ENCODE data around the gene ODAPH.
A peak's percentile ranks its signal among the peaks of the same experiment; 100 is the strongest.

Gene ODAPH

DNA sequence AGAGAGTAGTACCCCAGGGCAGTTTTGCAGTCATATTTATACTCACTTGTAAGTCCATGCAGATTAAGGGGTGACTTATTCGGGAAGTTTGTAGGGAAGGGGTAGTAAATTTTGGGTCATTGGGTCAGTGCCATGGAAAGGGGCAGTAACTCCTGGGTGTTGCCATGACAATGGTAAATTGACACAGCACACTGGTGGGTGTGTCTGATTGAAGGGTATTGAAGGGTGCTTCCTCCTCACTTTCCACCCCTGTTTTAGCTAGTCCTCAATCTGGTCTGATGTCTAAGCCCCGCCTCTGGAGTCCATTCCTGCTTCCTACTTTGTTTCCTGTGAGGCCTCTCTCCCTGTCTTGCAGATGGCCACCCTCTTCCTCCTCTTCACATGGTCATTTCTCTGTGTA, 11.9 kb downstream of the ODAPH start:
- no peaks in the 10 kb centered on the region for H3K36me3 ChIP-seq (ENCODE audit: insufficient read depth)
- H3K27me3 ChIP-seq (ENCODE audit: insufficient read depth, low read depth), result no peaks in the 10 kb centered on the region
- H3K4me3 ChIP-seq (IDR thresholded peaks at IDR 0.05; ENCODE audit: insufficient read depth, low read depth, low read length), result no peak overlapping the region
- no peak overlapping the region for H3K9ac ChIP-seq
- H4K20me1 ChIP-seq (ENCODE audit: insufficient read depth), result no peaks in the 10 kb centered on the region
- TF ChIP-seq, protein P1, sequence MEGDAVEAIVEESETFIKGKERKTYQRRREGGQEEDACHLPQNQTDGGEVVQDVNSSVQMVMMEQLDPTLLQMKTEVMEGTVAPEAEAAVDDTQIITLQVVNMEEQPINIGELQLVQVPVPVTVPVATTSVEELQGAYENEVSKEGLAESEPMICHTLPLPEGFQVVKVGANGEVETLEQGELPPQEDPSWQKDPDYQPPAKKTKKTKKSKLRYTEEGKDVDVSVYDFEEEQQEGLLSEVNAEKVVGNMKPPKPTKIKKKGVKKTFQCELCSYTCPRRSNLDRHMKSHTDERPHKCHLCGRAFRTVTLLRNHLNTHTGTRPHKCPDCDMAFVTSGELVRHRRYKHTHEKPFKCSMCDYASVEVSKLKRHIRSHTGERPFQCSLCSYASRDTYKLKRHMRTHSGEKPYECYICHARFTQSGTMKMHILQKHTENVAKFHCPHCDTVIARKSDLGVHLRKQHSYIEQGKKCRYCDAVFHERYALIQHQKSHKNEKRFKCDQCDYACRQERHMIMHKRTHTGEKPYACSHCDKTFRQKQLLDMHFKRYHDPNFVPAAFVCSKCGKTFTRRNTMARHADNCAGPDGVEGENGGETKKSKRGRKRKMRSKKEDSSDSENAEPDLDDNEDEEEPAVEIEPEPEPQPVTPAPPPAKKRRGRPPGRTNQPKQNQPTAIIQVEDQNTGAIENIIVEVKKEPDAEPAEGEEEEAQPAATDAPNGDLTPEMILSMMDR (conservative IDR thresholded peaks at IDR 0.05; ENCODE audit: low read depth, low read length), result no peak
- H3K4me2 ChIP-seq, result no peak overlapping the region
- no peak overlapping the region for H3K27ac ChIP-seq
- H3K4me1 ChIP-seq (ENCODE audit: low read depth, poor library complexity, severe bottlenecking), result peaks cover 8% of the 10 kb centered on the region
- H3K79me2 ChIP-seq (ENCODE audit: insufficient read depth, low read depth), result no peaks in the 10 kb centered on the region
- H2AFZ ChIP-seq (ENCODE audit: low read depth), result no peak overlapping the region

DNA sequence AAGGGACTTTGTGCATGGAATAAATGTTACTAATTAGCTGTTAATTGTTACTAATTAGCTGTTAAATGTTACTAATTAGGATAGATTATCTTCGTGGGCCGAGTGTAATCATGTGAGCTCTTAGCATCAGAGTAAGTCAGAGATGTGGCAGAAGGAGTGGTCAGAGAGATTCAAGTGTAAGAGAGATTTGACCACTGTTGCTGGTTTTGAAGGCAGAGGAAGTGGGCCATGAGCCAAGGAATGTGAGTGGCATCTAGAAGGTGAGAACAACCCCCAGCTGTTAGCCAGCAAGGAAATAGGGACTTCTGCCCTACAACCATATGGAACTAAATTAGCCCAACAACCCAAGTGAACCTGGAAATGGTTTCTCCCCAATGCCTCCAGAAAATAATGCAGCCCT, 28.2 kb downstream of the ODAPH start:
- no peak overlapping the region for H3K9ac ChIP-seq
- no peaks in the 10 kb centered on the region for H3K79me2 ChIP-seq (ENCODE audit: insufficient read depth, low read depth)
- no peak overlapping the region for H3K4me2 ChIP-seq
- no peak overlapping the region for H3K27ac ChIP-seq
- H4K20me1 ChIP-seq (ENCODE audit: insufficient read depth), result no peaks in the 10 kb centered on the region
- no peaks in the 10 kb centered on the region for H3K27me3 ChIP-seq (ENCODE audit: insufficient read depth, low read depth)
- peaks cover 15% of the 10 kb centered on the region for H3K4me1 ChIP-seq (ENCODE audit: low read depth, poor library complexity, severe bottlenecking)
- TF ChIP-seq, protein P1 (conservative IDR thresholded peaks at IDR 0.05; ENCODE audit: low read depth, low read length), result no peak
- no peak overlapping the region for H3K4me3 ChIP-seq (IDR thresholded peaks at IDR 0.05; ENCODE audit: insufficient read depth, low read depth, low read length)
- no peaks in the 10 kb centered on the region for H3K36me3 ChIP-seq (ENCODE audit: insufficient read depth)
- no peak overlapping the region for H2AFZ ChIP-seq (ENCODE audit: low read depth)

DNA sequence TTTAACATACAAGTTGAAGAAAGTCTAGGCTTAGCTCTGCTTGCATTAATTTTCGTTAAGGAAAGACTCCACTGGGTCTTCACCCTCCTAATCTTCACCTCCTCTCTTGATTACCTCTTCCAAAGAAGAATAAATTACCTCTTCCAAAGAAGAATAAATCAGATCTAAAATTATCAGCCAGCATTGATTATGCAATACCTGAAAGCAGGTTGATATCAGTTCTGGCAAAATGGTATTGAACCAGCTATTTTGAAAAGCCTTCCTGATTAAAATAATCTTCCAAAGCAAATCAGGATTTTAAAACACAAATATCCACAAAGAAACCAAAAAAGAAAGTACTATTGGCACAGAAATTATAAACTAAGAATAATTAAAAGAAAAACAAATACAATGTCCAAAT, 37.5 kb downstream of the ODAPH start:
- H3K36me3 ChIP-seq (ENCODE audit: insufficient read depth), result no peaks in the 10 kb centered on the region
- no peak overlapping the region for H3K27ac ChIP-seq
- H4K20me1 ChIP-seq (ENCODE audit: insufficient read depth), result no peaks in the 10 kb centered on the region
- no peak overlapping the region for H2AFZ ChIP-seq (ENCODE audit: low read depth)
- no peak overlapping the region for H3K4me2 ChIP-seq
- TF ChIP-seq, protein P1 (conservative IDR thresholded peaks at IDR 0.05; ENCODE audit: low read depth, low read length), result no peak
- H3K4me3 ChIP-seq (IDR thresholded peaks at IDR 0.05; ENCODE audit: insufficient read depth, low read depth, low read length), result no peak overlapping the region
- peaks cover 52% of the 10 kb centered on the region for H3K4me1 ChIP-seq (ENCODE audit: low read depth, poor library complexity, severe bottlenecking)
- no peaks in the 10 kb centered on the region for H3K79me2 ChIP-seq (ENCODE audit: insufficient read depth, low read depth)
- H3K27me3 ChIP-seq (ENCODE audit: insufficient read depth, low read depth), result no peaks in the 10 kb centered on the region
- no peak overlapping the region for H3K9ac ChIP-seq

DNA sequence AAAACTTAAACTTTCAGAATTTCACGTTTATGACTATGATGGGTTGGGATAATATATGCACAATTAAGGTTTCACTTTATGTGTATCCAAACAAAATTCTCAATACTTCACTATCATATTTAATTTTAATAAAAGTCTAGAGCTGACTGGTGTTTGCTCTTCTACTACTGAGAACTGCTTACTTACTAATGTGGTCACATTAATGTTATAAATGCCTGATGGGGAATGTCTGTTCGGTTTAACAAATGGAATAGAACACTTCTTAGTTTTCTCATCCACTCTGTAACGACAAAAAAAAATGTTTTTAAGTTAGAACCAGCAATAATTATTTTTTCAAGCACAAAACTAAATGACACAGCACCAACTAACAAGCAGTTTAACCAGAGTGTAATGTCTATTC, 40.2 kb downstream of the ODAPH start:
- Histone ChIP-seq H3K9ac (no peak overlapping the region), H4K20me1 (ENCODE audit: insufficient read depth) (no peaks in the 10 kb centered on the region), H3K79me2 (ENCODE audit: insufficient read depth, low read depth) (no peaks in the 10 kb centered on the region), H2AFZ (ENCODE audit: low read depth) (no peak overlapping the region), H3K4me2 (peak overlapping the region; percentile 79), H3K4me3 (IDR thresholded peaks at IDR 0.05; ENCODE audit: insufficient read depth, low read depth, low read length) (no peak overlapping the region), H3K27ac (peak overlapping the region; percentile 87), H3K36me3 (ENCODE audit: insufficient read depth) (no peaks in the 10 kb centered on the region), H3K4me1 (ENCODE audit: low read depth, poor library complexity, severe bottlenecking) (peaks cover 71% of the 10 kb centered on the region), H3K27me3 (ENCODE audit: insufficient read depth, low read depth) (no peaks in the 10 kb centered on the region)
- TF ChIP-seq, protein P1 (conservative IDR thresholded peaks at IDR 0.05; ENCODE audit: low read depth, low read length), result no peak

Data from KMS-11 (cell line).